Choroid plexus epithelial cell (primary cell): ENCODE results near the gene SH3GL3.

Source experiments
- DNase-seq: peaks from one replicate; pipeline ENCODE4 v3.0.0-alpha.2; 2010; ENCODE audit warnings: low read depth
- H3K4me3 ChIP-seq: 2 replicates; pipeline ENCODE4 v1.5.1; 2011; ENCODE audit warnings: low read depth, mild to moderate bottlenecking, control low read depth, low read length, moderate library complexity
- CTCF ChIP-seq: conservative IDR thresholded peaks from 2 replicates; pipeline ENCODE4 v1.5.1; 2011; ENCODE audit warnings: low read depth, mild to moderate bottlenecking, control low read depth, inconsistent platforms, low read length, moderate library complexity

The SH3GL3 gene

DNA sequence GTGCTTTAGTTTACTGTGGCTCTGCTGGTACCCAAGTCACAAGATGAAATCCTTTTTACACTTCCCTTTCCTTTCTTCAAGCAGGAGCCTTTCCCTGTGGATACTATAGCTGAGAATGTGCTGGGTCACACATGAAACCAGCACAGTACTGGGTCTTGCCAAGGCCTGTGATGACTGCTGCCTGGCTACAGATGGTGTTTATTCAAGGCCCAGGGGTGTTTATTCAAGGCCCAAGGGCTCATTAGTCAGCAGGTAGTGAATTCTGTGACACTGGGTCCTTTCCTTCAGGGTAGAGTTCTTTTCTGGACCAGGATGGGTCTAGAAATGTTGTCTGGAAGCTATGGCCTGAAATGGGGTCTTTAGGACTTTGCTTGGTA, 99.4 kb downstream of the SH3GL3 start:
- H3K4me3 ChIP-seq = no peak overlapping the region
- no peak for TF ChIP-seq CTCF
- no peak for DNase-seq

GRCh38 chr15:83547168-83547567, 100.0 kb downstream of the SH3GL3 start:
- no peak for DNase-seq
- TF ChIP-seq CTCF = no peak
- H3K4me3 ChIP-seq = no peak overlapping the region

DNA sequence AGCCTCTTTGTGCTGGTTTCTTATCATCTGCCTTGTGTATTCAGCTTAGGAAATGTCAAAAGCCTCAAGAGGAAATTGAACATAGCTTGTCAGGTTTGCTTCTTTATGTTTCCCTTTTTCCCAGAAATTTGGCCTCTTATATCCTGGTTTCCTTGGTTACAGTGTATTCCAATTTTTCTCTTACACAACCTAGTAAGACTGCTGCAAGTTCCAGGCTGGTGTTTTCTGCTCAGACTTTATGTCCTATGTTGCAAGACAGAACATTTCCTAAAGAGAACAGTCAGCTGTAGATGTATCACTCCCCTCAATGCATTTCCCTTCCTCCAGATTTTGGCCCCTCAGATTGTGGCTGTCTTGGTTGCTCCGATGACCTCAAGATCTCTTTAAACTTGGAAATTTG, 102.5 kb downstream of the SH3GL3 start:
- no peak for DNase-seq
- H3K4me3 ChIP-seq = no peak overlapping the region
- TF ChIP-seq CTCF = no peak

DNA sequence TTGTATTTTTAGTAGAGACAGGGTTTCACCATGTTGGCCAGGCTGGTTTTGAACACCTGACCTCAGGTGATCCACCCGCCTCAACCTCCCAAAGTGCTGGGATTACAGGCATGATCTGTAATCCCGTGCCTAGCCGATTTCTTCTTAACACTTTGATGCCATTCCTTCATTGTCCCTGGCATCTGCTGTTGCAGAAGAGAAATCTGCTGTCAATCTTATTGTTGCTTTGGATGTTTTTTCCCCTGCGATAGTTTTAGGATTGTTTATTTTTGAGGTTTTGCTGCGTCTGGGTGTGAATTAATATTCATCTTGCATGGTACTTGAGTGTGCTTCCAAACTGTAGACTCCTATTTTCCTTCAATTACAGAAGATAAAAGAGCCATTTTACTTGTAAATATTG, 107.4 kb downstream of the SH3GL3 start:
- TF ChIP-seq CTCF = no peak
- no peak for DNase-seq

GRCh38 chr15:83555383-83555782, 108.2 kb downstream of the SH3GL3 start:
- TF ChIP-seq CTCF = no peak
- no peak overlapping the region for H3K4me3 ChIP-seq
- no peak for DNase-seq

More for the DNA sequence above, 107.4 kb downstream of the SH3GL3 start:
- no peak overlapping the region for H3K4me3 ChIP-seq

DNA sequence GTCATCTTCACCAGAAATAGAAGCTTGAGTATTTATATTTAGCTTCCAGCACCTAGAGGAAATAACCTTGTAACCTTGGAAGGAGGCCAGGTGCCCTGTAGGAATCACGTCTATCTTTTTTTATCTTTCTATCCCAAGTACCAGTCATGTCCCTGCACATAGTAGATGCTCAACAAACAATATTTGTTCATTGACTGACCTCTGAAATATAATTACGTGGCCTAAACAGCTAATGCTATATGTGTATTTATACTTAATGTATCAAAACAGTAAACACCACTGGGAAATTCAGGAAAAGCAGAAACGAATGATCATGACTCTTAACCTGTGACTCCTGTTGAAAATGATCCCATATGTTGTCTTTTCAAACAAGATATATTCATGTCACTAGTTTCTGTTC, 108.9 kb downstream of the SH3GL3 start:
- TF ChIP-seq CTCF = no peak
- DNase-seq = no peak

DNA sequence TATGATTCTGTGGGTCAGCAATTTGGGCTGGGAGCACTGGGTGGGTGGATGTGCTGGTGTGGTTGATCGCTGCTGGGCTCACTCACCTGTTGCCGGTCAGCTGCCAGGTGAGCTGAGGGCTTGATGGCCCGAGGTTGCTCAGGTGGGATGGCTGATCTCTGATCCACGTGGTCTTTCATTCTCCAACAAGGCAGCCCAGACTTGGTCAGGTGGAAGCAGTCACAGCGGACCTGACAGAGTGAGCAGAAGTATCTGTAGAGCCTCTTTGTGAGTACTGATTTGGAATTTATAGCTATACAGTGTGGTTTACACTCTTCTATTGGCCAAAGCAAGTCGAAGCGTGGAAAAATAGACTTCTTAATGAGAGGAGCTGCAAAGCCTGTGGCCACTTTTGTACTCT, 109.6 kb downstream of the SH3GL3 start:
- no peak overlapping the region for H3K4me3 ChIP-seq
- no peak for TF ChIP-seq CTCF
- DNase-seq = no peak

More for the DNA sequence above, 108.9 kb downstream of the SH3GL3 start:
- no peak overlapping the region for H3K4me3 ChIP-seq
